B cell (primary cell): ENCODE data around the gene WRAP73.

Source experiments
- EZH2 ChIP-seq: IDR thresholded peaks from 2 replicates; pipeline ENCODE4 v1.6.1; 2012; ENCODE audit warnings: borderline replicate concordance, low read depth, mild to moderate bottlenecking, moderate library complexity, low read length; ENCODE audit not compliant: insufficient read depth, poor library complexity, severe bottlenecking
- TF ChIP-seq, protein P1 (sequence below): fragments of 200-600 bp; IDR thresholded peaks from one replicate; pipeline ENCODE4 v1.8.0; 2022; ENCODE audit warnings: antibody characterized with exemption, mild to moderate bottlenecking

DNA sequence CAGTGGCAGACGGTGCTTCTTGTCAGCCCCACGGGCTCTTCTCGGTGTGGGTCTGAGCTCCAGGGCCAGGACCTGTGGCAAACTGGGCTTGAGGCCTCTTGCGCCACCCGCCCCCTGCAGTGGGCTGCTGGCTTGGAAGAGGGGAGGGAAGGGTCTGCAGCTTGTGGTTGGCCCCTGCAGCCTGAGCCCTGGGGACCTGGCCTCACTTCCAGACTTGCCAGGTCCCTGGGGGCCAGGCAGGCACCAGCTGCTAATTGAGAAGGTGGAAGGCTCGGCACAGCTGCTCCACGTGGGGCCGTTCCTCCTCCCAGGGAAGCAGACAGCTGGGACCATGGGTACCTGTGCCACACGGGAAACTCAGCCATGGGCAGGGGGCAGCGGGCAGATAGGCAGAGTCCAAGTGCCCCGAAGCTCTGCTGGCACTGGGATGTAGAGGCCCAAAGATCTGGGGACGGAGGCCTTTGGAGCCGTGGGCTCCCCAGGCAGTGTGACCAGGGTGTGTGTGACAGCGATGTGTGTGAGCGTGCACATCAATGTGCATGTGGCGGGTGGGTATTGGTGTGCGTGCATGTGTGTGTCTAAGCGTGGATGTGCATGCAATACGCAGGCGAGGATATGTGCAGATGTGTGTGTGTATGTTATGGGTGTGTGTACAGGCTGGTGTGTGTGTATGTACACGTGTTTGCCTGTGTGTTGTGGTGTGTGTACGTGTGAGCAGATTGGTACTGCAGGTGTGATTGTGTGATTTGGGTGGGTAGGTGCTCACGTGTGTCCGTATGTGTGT, 41.7 kb upstream of the WRAP73 start:
- TF ChIP-seq, protein P1, sequence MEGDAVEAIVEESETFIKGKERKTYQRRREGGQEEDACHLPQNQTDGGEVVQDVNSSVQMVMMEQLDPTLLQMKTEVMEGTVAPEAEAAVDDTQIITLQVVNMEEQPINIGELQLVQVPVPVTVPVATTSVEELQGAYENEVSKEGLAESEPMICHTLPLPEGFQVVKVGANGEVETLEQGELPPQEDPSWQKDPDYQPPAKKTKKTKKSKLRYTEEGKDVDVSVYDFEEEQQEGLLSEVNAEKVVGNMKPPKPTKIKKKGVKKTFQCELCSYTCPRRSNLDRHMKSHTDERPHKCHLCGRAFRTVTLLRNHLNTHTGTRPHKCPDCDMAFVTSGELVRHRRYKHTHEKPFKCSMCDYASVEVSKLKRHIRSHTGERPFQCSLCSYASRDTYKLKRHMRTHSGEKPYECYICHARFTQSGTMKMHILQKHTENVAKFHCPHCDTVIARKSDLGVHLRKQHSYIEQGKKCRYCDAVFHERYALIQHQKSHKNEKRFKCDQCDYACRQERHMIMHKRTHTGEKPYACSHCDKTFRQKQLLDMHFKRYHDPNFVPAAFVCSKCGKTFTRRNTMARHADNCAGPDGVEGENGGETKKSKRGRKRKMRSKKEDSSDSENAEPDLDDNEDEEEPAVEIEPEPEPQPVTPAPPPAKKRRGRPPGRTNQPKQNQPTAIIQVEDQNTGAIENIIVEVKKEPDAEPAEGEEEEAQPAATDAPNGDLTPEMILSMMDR = no peak
- TF ChIP-seq EZH2 = no peak
